A549 (cell line): ENCODE results near the gene TPO. TPM values are rescaled to one million over a fixed set of nuclear protein-coding genes. Genes with fewer than 3 reads are reported as not detected.

ENCODE experiments used
- ATAC-seq, 2 experiments: fragments of 200-7000 bp in 1 of 2; fragments of >200 bp in 1 of 2; cut with Nextera tagmentation in 1 of 2; cut with Tn5 transposase in 1 of 2; 3 replicates each; pipeline versions ENCODE4 v1.8.0 to v1.9.1; 2018 to 2020; ENCODE audit warnings: mild to moderate bottlenecking in 1 of 2, moderate library complexity in 1 of 2
- CTCF ChIA-PET: fragments of 300-600 bp; sonication (Branson Sonifier 250); formaldehyde crosslinking; extraction: SDS; loops from one replicate; lab custom pipeline; 2021; ENCODE audit warnings: antibody characterized with exemption, inconsistent platforms; lab: Yijun Ruan, JAX
- POLR2A ChIA-PET: fragments of 350-600 bp; formaldehyde crosslinking; extraction: SDS; loops from one replicate; lab custom pipeline; 2021; ENCODE audit warnings: antibody characterized with exemption, inconsistent platforms; lab: Yijun Ruan, JAX
- DNase-seq, 2 experiments: peaks; one replicate each; pipeline versions ENCODE4 v3.0.0 to v3.0.0-alpha.2; 2011 to 2016; ENCODE audit warnings: low read depth in 1 of 2, low spot score in 1 of 2
- FAIRE-seq: peaks from 2 replicates; lab custom pipeline; 2011; peaks lifted over from hg19 to GRCh38; lab: Jason Lieb, UNC
- H3K27ac ChIP-seq, 2 experiments: fragments of >200 bp; sonication (Bioruptor Twin); formaldehyde crosslinking; 3 replicates each; pipeline ENCODE4 v1.5.1; 2016 to 2017
- H3K4me1 ChIP-seq: fragments of >200 bp; sonication (Bioruptor Twin); formaldehyde crosslinking; 3 replicates; pipeline ENCODE4 v1.6.1; 2016
- H3K4me2 ChIP-seq: fragments of >200 bp; sonication (Bioruptor Twin); formaldehyde crosslinking; 3 replicates; pipeline ENCODE4 v1.6.1; 2016
- H3K4me3 ChIP-seq: fragments of >200 bp; sonication (Bioruptor Twin); formaldehyde crosslinking; 3 replicates; pipeline ENCODE4 v1.5.1; 2016
- H3K9me3 ChIP-seq: fragments of >200 bp; sonication (Bioruptor Twin); formaldehyde crosslinking; 3 replicates; pipeline ENCODE4 v1.6.1; 2016
- BHLHE40 ChIP-seq: IDR thresholded peaks from 2 replicates; pipeline ENCODE4 v1.6.1; 2012; ENCODE audit warnings: low read depth, low read length, inconsistent platforms
- CBX2 ChIP-seq: fragments of 200-600 bp; sonication (generic); IDR thresholded peaks from 2 replicates; pipeline ENCODE4 v1.6.1; 2016; ENCODE audit warnings: low read depth, mild to moderate bottlenecking, borderline replicate concordance
- CBX8 ChIP-seq: fragments of 200-600 bp; sonication (generic); IDR thresholded peaks from 2 replicates; pipeline ENCODE4 v1.6.1; 2016
- EHF ChIP-seq: fragments of 250-450 bp; sonication (Bioruptor Pico); IDR thresholded peaks from 2 replicates; pipeline ENCODE4 v1.5.0; 2020; ENCODE audit warnings: mild to moderate bottlenecking
- EHMT2 ChIP-seq: fragments of 200-600 bp; sonication (generic); IDR thresholded peaks from 2 replicates; pipeline ENCODE4 v1.6.1; 2016; ENCODE audit warnings: antibody characterized with exemption, low read depth, mild to moderate bottlenecking, moderate library complexity
- EP300 ChIP-seq, 2 experiments: fragments of >200 bp; sonication (Bioruptor Twin); formaldehyde crosslinking; IDR thresholded peaks; 2 replicates in 1 of 2; 3 replicates in 1 of 2; pipeline ENCODE4 v1.6.1; 2016 to 2017
- FOXS1 ChIP-seq: fragments of 250-450 bp; sonication (Bioruptor Pico); IDR thresholded peaks from 2 replicates; pipeline ENCODE4 v1.5.0; 2020; ENCODE audit warnings: mild to moderate bottlenecking, moderate library complexity
- HDAC2 ChIP-seq: fragments of 200-600 bp; sonication (generic); IDR thresholded peaks from 2 replicates; pipeline ENCODE4 v1.6.1; 2016
- HOXB13 ChIP-seq: fragments of 250-450 bp; sonication (Bioruptor Pico); IDR thresholded peaks from 2 replicates; pipeline ENCODE4 v1.5.0; 2020; ENCODE audit warnings: low read depth, mild to moderate bottlenecking, moderate library complexity
- HOXB5 ChIP-seq: fragments of 250-450 bp; sonication (Bioruptor Pico); IDR thresholded peaks from 2 replicates; pipeline ENCODE4 v1.5.0; 2020; ENCODE audit warnings: mild to moderate bottlenecking, moderate library complexity
- NR3C1 ChIP-seq: fragments of >200 bp; sonication (Bioruptor Twin); formaldehyde crosslinking; IDR thresholded peaks from 3 replicates; pipeline ENCODE4 v1.6.1; 2017
- RCOR1 ChIP-seq: fragments of 150-350 bp; IDR thresholded peaks from 2 replicates; pipeline ENCODE4 v1.6.1; 2014; ENCODE audit warnings: antibody characterized with exemption, low read length, low read depth
- RNF2 ChIP-seq: fragments of 200-600 bp; sonication (generic); IDR thresholded peaks from 2 replicates; pipeline ENCODE4 v1.6.1; 2016; ENCODE audit warnings: low read depth, mild to moderate bottlenecking, antibody characterized with exemption, moderate library complexity, borderline replicate concordance
- ZFP36 ChIP-seq: fragments of 450-650 bp; IDR thresholded peaks from 2 replicates; pipeline ENCODE4 v1.6.1; 2014; ENCODE audit warnings: borderline replicate concordance; ENCODE audit not compliant: partially characterized antibody
- ZNF302 ChIP-seq: fragments of 250-450 bp; sonication (Bioruptor Pico); IDR thresholded peaks from 2 replicates; pipeline ENCODE4 v1.9.0; 2021; ENCODE audit warnings: inconsistent platforms, mild to moderate bottlenecking, moderate library complexity
- ZSCAN20 ChIP-seq: fragments of 250-450 bp; sonication (Bioruptor Pico); IDR thresholded peaks from 2 replicates; pipeline ENCODE4 v1.8.0; 2022; ENCODE audit warnings: mild to moderate bottlenecking, moderate library complexity
- WGBS: methylation state at CpG from one replicate; pipeline ENCODE4 v1.1.6; 2017; ENCODE audit errors: missing lambda C conversion rate; 5-methylcytosine and 5-hydroxymethylcytosine counted together
- polyA plus RNA-seq, 4 experiments: library from polyadenylated mRNA; depleted of rRNA in 3 of 4; stranded (reverse); fragments of >200 nt; fragmentation: RNase III in 1 of 4; extraction: RNeasy Plus Mini Kit Qiagen cat#74134 plus additional on column Dnase treatment in 1 of 4; gene quantifications; 2 replicates in 3 of 4; 3 replicates in 1 of 4; pipeline ENCODE4 v1.2.3, GENCODE V29; 2011 to 2017
- TF ChIP-seq, protein P1 (sequence below): IDR thresholded peaks from 2 replicates; pipeline ENCODE4 v1.6.1; 2012
- TF ChIP-seq, protein P2 (sequence below): IDR thresholded peaks from 2 replicates; pipeline ENCODE4 v1.6.1; 2012
- TF ChIP-seq, protein P3 (sequence below): fragments of 250-450 bp; sonication (Bioruptor Pico); IDR thresholded peaks from 2 replicates; pipeline ENCODE4 v1.5.0; 2020; ENCODE audit warnings: low read depth, mild to moderate bottlenecking, moderate library complexity
- TF ChIP-seq, protein P4 (sequence below): fragments of >200 bp; sonication (Bioruptor Twin); formaldehyde crosslinking; IDR thresholded peaks from 3 replicates; pipeline ENCODE4 v1.6.1; 2016
- TF ChIP-seq, protein P5 (sequence below): fragments of 250-450 bp; sonication (Bioruptor Pico); IDR thresholded peaks from 2 replicates; pipeline ENCODE4 v1.5.0; 2021; ENCODE audit warnings: mild to moderate bottlenecking, moderate library complexity, borderline replicate concordance
- TF ChIP-seq, protein P6 (sequence below): fragments of >200 bp; sonication (Bioruptor Twin); formaldehyde crosslinking; IDR thresholded peaks from 2 replicates; pipeline ENCODE4 v1.6.1; 2016
- TF ChIP-seq, protein P7 (sequence below): fragments of 450-650 bp; IDR thresholded peaks from 2 replicates; pipeline ENCODE4 v1.6.1; 2014; ENCODE audit warnings: antibody characterized with exemption
- TF ChIP-seq, protein P8 (sequence below): fragments of 150-350 bp; IDR thresholded peaks from 2 replicates; pipeline ENCODE4 v1.6.1; 2014; ENCODE audit warnings: low read depth, mild to moderate bottlenecking, low read length
- TF ChIP-seq, protein P9 (sequence below): fragments of 200-600 bp; sonication (generic); IDR thresholded peaks from 2 replicates; pipeline ENCODE4 v1.6.1; 2016; ENCODE audit warnings: antibody characterized with exemption, mild to moderate bottlenecking, moderate library complexity

Gene TPO
- polyA plus RNA-seq, 2 of the 4 experiments (the other 2 are of a cell fraction), result 0.05 TPM; not detected in 1

DNA sequence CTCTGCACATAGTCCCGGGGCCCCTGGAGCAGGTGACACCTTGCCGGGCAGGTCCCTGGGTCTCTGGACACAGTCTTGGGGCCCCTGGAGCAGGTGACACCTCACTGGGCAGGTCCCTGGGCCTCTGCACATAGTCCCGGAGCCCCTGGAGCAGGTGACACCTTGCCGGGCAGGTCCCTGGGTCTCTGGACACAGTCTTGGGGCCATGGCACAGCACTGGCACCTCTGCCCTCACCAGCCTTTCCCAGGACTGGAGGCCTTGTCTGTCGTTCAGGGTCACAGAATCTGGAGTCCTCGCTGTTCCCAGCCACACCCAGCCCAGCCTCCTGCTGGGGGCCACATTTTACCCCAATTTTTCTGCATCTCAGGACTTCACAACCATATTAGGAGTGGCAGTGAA, 2.2 kb downstream of the TPO start:
- DNase-seq, result no peak
- TF ChIP-seq, protein P1, sequence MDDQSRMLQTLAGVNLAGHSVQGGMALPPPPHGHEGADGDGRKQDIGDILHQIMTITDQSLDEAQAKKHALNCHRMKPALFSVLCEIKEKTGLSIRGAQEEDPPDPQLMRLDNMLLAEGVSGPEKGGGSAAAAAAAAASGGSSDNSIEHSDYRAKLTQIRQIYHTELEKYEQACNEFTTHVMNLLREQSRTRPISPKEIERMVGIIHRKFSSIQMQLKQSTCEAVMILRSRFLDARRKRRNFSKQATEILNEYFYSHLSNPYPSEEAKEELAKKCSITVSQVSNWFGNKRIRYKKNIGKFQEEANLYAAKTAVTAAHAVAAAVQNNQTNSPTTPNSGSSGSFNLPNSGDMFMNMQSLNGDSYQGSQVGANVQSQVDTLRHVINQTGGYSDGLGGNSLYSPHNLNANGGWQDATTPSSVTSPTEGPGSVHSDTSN, result no peak
- TF ChIP-seq RCOR1 (no peak), HOXB5 (CRISPR knock-in tag) (no peak), EHF (no peak), ZSCAN20 (CRISPR knock-in tag) (no peak), ZFP36 (no peak), HOXB13 (CRISPR knock-in tag) (no peak), FOXS1 (no peak), EP300 (IDR thresholded peaks at IDR 0.05) (no peak), ZNF302 (CRISPR knock-in tag) (no peak), NR3C1 (no peak), EHMT2 (no peak)
- TF ChIP-seq, protein P2, sequence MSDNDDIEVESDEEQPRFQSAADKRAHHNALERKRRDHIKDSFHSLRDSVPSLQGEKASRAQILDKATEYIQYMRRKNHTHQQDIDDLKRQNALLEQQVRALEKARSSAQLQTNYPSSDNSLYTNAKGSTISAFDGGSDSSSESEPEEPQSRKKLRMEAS, result no peak
- TF ChIP-seq, protein P3, sequence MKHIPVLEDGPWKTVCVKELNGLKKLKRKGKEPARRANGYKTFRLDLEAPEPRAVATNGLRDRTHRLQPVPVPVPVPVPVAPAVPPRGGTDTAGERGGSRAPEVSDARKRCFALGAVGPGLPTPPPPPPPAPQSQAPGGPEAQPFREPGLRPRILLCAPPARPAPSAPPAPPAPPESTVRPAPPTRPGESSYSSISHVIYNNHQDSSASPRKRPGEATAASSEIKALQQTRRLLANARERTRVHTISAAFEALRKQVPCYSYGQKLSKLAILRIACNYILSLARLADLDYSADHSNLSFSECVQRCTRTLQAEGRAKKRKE, result no peak
- TF ChIP-seq, protein P4, sequence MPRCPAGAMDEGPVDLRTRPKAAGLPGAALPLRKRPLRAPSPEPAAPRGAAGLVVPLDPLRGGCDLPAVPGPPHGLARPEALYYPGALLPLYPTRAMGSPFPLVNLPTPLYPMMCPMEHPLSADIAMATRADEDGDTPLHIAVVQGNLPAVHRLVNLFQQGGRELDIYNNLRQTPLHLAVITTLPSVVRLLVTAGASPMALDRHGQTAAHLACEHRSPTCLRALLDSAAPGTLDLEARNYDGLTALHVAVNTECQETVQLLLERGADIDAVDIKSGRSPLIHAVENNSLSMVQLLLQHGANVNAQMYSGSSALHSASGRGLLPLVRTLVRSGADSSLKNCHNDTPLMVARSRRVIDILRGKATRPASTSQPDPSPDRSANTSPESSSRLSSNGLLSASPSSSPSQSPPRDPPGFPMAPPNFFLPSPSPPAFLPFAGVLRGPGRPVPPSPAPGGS, result no peak
- TF ChIP-seq, protein P5, sequence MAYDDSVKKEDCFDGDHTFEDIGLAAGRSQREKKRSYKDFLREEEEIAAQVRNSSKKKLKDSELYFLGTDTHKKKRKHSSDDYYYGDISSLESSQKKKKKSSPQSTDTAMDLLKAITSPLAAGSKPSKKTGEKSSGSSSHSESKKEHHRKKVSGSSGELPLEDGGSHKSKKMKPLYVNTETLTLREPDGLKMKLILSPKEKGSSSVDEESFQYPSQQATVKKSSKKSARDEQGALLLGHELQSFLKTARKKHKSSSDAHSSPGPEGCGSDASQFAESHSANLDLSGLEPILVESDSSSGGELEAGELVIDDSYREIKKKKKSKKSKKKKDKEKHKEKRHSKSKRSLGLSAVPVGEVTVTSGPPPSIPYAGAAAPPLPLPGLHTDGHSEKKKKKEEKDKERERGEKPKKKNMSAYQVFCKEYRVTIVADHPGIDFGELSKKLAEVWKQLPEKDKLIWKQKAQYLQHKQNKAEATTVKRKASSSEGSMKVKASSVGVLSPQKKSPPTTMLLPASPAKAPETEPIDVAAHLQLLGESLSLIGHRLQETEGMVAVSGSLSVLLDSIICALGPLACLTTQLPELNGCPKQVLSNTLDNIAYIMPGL (CRISPR knock-in tag), result no peak
- TF ChIP-seq, protein P6, sequence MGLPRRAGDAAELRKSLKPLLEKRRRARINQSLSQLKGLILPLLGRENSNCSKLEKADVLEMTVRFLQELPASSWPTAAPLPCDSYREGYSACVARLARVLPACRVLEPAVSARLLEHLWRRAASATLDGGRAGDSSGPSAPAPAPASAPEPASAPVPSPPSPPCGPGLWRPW, result no peak
- peaks cover 9% of the 10 kb centered on the region; the same call in 2 of the 3 replicates for H3K9me3 ChIP-seq
- H3K4me1 ChIP-seq, result no peaks in the 10 kb centered on the region
- H3K4me3 ChIP-seq, result no peak overlapping the region
- WGBS, result 3% methylated on average over 3 of the region's 6 CpGs
- FAIRE-seq, result no peak
- no peak overlapping the region for H3K27ac ChIP-seq
- H3K4me2 ChIP-seq, result no peak overlapping the region
- CTCF ChIA-PET, result no interaction called here
- ATAC-seq, result no peak
- POLR2A ChIA-PET, result no interaction called here

DNA sequence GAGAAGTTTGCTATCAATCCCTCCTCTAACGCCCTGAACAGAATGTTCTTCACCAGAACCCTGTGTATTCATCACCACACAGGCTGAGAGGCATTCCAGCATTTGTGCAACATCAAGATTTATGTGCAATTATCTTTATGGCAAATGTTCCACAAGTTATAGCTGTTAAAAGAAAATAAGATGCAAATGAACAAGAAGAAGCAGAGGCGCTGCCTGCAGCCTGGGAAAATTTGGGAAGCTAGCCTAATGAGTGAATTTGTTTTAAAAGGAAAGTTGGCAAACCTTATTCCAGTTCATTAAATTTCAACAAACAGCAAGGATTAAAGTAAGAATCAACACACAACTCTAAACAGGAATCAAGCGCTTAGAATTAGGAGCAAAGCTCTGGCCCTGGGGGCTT, 5.3 kb downstream of the TPO start:
- H3K27ac ChIP-seq, result no peak overlapping the region
- CTCF ChIA-PET, result interaction anchor here (1.3 kb wide), 1 partner anchor 20 kb away, joined by 3 read pairs; no protein-coding TSS in a partner anchor
- H3K4me3 ChIP-seq, result no peak overlapping the region
- DNase-seq (no peak), FAIRE-seq (no peak), ATAC-seq (no peak)
- H3K4me2 ChIP-seq, result no peak overlapping the region
- POLR2A ChIA-PET, result no interaction called here
- H3K4me1 ChIP-seq, result no peaks in the 10 kb centered on the region
- 23% methylated on average over 3 of the region's 3 CpGs for WGBS
- peaks cover 9% of the 10 kb centered on the region; the same call in 2 of the 3 replicates for H3K9me3 ChIP-seq
- TF ChIP-seq, protein P6, result no peak
- TF ChIP-seq RNF2 (no peak), BHLHE40 (no peak), CBX2 (no peak), CBX8 (no peak), HDAC2 (no peak)
- TF ChIP-seq, protein P7, sequence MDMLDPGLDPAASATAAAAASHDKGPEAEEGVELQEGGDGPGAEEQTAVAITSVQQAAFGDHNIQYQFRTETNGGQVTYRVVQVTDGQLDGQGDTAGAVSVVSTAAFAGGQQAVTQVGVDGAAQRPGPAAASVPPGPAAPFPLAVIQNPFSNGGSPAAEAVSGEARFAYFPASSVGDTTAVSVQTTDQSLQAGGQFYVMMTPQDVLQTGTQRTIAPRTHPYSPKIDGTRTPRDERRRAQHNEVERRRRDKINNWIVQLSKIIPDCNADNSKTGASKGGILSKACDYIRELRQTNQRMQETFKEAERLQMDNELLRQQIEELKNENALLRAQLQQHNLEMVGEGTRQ, result no peak
- TF ChIP-seq, protein P8, sequence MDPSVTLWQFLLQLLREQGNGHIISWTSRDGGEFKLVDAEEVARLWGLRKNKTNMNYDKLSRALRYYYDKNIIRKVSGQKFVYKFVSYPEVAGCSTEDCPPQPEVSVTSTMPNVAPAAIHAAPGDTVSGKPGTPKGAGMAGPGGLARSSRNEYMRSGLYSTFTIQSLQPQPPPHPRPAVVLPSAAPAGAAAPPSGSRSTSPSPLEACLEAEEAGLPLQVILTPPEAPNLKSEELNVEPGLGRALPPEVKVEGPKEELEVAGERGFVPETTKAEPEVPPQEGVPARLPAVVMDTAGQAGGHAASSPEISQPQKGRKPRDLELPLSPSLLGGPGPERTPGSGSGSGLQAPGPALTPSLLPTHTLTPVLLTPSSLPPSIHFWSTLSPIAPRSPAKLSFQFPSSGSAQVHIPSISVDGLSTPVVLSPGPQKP, result no peak
- TF ChIP-seq, protein P9, sequence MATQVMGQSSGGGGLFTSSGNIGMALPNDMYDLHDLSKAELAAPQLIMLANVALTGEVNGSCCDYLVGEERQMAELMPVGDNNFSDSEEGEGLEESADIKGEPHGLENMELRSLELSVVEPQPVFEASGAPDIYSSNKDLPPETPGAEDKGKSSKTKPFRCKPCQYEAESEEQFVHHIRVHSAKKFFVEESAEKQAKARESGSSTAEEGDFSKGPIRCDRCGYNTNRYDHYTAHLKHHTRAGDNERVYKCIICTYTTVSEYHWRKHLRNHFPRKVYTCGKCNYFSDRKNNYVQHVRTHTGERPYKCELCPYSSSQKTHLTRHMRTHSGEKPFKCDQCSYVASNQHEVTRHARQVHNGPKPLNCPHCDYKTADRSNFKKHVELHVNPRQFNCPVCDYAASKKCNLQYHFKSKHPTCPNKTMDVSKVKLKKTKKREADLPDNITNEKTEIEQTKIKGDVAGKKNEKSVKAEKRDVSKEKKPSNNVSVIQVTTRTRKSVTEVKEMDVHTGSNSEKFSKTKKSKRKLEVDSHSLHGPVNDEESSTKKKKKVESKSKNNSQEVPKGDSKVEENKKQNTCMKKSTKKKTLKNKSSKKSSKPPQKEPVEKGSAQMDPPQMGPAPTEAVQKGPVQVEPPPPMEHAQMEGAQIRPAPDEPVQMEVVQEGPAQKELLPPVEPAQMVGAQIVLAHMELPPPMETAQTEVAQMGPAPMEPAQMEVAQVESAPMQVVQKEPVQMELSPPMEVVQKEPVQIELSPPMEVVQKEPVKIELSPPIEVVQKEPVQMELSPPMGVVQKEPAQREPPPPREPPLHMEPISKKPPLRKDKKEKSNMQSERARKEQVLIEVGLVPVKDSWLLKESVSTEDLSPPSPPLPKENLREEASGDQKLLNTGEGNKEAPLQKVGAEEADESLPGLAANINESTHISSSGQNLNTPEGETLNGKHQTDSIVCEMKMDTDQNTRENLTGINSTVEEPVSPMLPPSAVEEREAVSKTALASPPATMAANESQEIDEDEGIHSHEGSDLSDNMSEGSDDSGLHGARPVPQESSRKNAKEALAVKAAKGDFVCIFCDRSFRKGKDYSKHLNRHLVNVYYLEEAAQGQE, result no peak
